ENCODE measurements around the gene KLHL29. TPM values are rescaled to one million over a fixed set of nuclear protein-coding genes. Genes with fewer than 3 reads are reported as not detected.

Gene KLHL29
- total RNA-seq, 1 experiment from 2014 or later, result 2.4 TPM

- H2BK120ac ChIP-seq (ENCODE audit: low read depth, low read length, poor library complexity, severe bottlenecking), result no peak overlapping the region
- H3K18ac ChIP-seq (ENCODE audit: insufficient read length, low read depth, low read length), result no peak overlapping the region
- no peak overlapping the region for H2BK5ac ChIP-seq (ENCODE audit: insufficient read length, low read length)
- no peaks in the 10 kb centered on the region for H3K79me2 ChIP-seq (ENCODE audit: insufficient read depth, low read length)
- H3K4ac ChIP-seq (ENCODE audit: low read depth, low read length), result no peak overlapping the region
- H4K8ac ChIP-seq (replicated peaks; ENCODE audit: insufficient read length, low read depth, low read length), result no peak overlapping the region
- no peaks in the 10 kb centered on the region for H3K23me2 ChIP-seq (ENCODE audit: insufficient read length, low read depth, low read length, poor library complexity, severe bottlenecking)
- no peak overlapping the region for H3K4me2 ChIP-seq (ENCODE audit: insufficient read depth, insufficient read length, low read length)
- no peak for TF ChIP-seq CTCF (conservative IDR thresholded peaks at IDR 0.05)
- H2BK12ac ChIP-seq (ENCODE audit: insufficient read length, low read depth, low read length), result no peak overlapping the region
- no CpG with 5 or more reads among the region's 13 CpGs for WGBS (ENCODE audit: extremely low coverage, insufficient read length, low lambda C conversion rate)
- Mint-ChIP-seq H3K36me3 (ENCODE audit: insufficient read depth in 1 of 3, low read depth in 3 of 3) (no peaks in the 10 kb centered on the region), H3K4me3 (no peak overlapping the region), H3K27me3 (ENCODE audit: low read depth) (peaks cover 2% of the 10 kb centered on the region; the same call in 1 of the 2 replicates), H3K27ac (peak overlapping the region in 1 of 3 experiments; percentile 19; a peak in 1 of 7 replicates), H3K4me1 (peaks cover 26 to 38% of the 10 kb centered on the region in 2 experiments), H3K9me3 (no peaks in the 10 kb centered on the region)
- H3K9me3 ChIP-seq (ENCODE audit: control insufficient read depth, low read depth, low read length), result no peaks in the 10 kb centered on the region
- no peak overlapping the region for H2BK20ac ChIP-seq (ENCODE audit: low read depth, low read length, poor library complexity, severe bottlenecking)
- H3K27me3 ChIP-seq (ENCODE audit: insufficient read depth, low read length), result no peaks in the 10 kb centered on the region
- DNase-seq, result no peak
- no peak overlapping the region for H3K56ac ChIP-seq (ENCODE audit: insufficient read length, low read depth, low read length)
- H3K9ac ChIP-seq (ENCODE audit: extremely low read depth, insufficient read length, low read length), result no peak overlapping the region
- H3K79me1 ChIP-seq (ENCODE audit: insufficient read depth, low read depth, low read length, poor library complexity, severe bottlenecking), result no peaks in the 10 kb centered on the region
- H2AFZ ChIP-seq (ENCODE audit: low read length), result no peak overlapping the region
- H3K27ac ChIP-seq (ENCODE audit: insufficient read length, low read depth, low read length), result no peak overlapping the region
- peaks cover 8% of the 10 kb centered on the region for H3K4me1 ChIP-seq (ENCODE audit: insufficient read depth, low read length)
- no peak overlapping the region for H2BK15ac ChIP-seq (ENCODE audit: low read depth, low read length)
- H3K14ac ChIP-seq (ENCODE audit: insufficient read depth, low read length), result no peak overlapping the region
- H4K5ac ChIP-seq (ENCODE audit: insufficient read length, low read depth, low read length), result no peak overlapping the region
- no peak overlapping the region for H3T11ph ChIP-seq (ENCODE audit: low read length)
- H2AK5ac ChIP-seq (ENCODE audit: insufficient read length, low read length), result no peak overlapping the region
- no peaks in the 10 kb centered on the region for H4K20me1 ChIP-seq (ENCODE audit: control insufficient read depth, insufficient read depth, insufficient read length)
- H4K91ac ChIP-seq (ENCODE audit: insufficient read length, low read depth, low read length), result no peak overlapping the region
- no peak overlapping the region for H3K23ac ChIP-seq (ENCODE audit: insufficient read length, low read depth, low read length)
Observed at GRCh38 chr2:23536326-23536725, 151.3 kb downstream of the KLHL29 start.
